Measurements from ENCODE around the gene PEX11B. TPM values are rescaled to one million over a fixed set of nuclear protein-coding genes. Genes with fewer than 3 reads are reported as not detected.
"Not testable (repeated sequence)": the region's sequence is repeated elsewhere in the genome, so short reads cannot be mapped to it uniquely, and the experiment has no call there.

Gene PEX11B
- total RNA-seq, 2 donors from 2014 or later = 39.8 to 44.0 TPM

DNA sequence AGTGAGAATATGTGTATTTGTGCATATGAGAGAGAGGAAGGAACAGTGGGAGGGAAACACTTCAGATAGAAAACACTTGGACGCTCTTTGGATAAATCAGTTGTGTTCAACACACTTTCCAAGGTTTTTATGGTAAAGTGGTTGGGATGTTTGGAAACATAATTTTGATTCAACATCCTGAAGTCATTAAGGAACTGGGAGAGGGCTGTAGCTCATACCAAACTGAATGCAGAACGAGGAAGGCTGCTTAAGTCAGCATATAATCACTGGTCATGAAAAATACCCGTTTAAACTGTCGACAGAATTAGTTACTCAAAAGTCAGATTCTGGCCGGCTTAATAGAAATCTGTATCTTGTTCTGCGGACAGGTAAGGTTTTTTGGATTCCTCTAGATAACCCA, 24.4 kb upstream of the PEX11B start:
- H3K4me1 Mint-ChIP-seq (ENCODE audit: low read depth) = peaks cover 11% of the 10 kb centered on the region
- ATAC-seq (replicated peaks in 1 of 2) (no peak), DNase-seq (no peak)
- peaks cover 0 to 15% of the 10 kb centered on the region in 2 donors for H3K36me3 Mint-ChIP-seq (ENCODE audit: insufficient read depth in 2 of 2)
- no peaks in the 10 kb centered on the region for H3K27me3 Mint-ChIP-seq (ENCODE audit: low read depth)
- peak overlapping the region; percentile 55 for H3K27ac Mint-ChIP-seq
- no peak overlapping the region for H3K4me3 Mint-ChIP-seq
- no peaks in the 10 kb centered on the region for H3K9me3 Mint-ChIP-seq

DNA sequence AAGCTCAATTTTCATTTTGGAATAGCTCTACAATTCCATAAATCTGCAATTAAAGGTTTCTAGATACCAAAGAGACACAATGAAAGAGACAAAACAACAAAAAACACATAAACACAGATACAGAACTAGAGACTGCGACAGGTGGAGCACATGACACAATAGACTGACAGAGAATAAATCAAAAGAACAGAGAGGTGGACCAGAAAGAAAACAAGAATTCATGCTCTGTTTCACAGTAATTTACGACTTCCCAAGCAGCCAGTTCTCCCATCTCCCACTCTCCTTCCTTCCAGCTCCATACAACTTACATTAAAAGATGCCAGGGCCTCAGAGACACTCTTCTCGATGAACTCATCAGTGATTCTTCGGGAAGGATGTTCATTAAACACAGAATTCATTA, 23.9 kb upstream of the PEX11B start:
- no peak for ATAC-seq (replicated peaks in 1 of 2)
- Mint-ChIP-seq H3K9me3 (no peaks in the 10 kb centered on the region), H3K36me3 (ENCODE audit: insufficient read depth in 2 of 2) (peaks cover 0 to 16% of the 10 kb centered on the region in 2 donors), H3K27ac (peak overlapping the region; percentile 5), H3K27me3 (ENCODE audit: low read depth) (no peaks in the 10 kb centered on the region), H3K4me3 (no peak overlapping the region), H3K4me1 (ENCODE audit: low read depth) (peaks cover 11% of the 10 kb centered on the region)
- DNase-seq = no peak

DNA sequence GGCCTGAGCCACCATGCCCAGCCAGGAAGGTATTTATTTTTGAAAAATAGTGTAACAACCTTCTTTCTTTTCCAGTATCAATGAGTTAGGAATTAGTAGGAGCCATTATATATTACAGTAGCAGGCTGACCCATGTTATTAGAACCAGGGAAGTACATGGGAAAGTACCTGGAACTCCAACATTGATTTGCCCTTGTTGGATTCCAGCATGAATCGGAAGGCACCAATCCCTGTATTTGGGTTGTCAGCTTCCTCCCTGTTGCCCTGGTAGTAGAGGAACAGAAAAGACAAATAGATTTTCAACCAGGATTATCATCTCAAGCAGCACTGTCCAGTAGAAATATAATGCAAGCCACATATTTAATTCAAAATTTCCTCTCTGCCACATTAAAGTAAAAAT, 18.9 kb upstream of the PEX11B start:
- ATAC-seq (replicated peaks in 1 of 2) (no peak), DNase-seq (no peak)
- no peaks in the 10 kb centered on the region for H3K9me3 Mint-ChIP-seq
- H3K27me3 Mint-ChIP-seq (ENCODE audit: low read depth) = no peaks in the 10 kb centered on the region
- H3K27ac Mint-ChIP-seq = no peak overlapping the region
- no peak overlapping the region for H3K4me3 Mint-ChIP-seq
- H3K4me1 Mint-ChIP-seq (ENCODE audit: low read depth) = peaks cover 12% of the 10 kb centered on the region
- H3K36me3 Mint-ChIP-seq (ENCODE audit: insufficient read depth in 2 of 2) = peaks cover 0 to 23% of the 10 kb centered on the region in 2 donors

DNA sequence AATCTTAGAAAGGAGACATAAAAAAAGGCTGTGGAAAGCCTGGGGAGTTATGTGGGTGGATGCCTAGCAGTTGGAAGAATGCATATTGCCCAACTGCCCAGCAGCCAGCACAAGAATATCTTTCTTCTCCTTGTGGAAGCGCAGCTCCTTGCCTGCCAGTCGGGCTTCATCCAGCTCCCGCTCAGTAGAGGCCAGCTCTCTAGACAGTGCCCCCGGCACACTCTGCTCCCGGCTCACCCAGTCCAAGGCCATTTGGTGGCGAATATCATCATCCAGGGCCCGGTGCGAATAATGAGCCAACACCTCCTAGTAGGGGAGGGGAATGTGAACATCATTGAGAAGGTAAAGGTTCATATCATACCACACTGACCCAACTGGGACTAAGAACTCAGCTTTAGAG, 17.7 kb upstream of the PEX11B start:
- peaks cover 2 to 20% of the 10 kb centered on the region in 2 donors for H3K36me3 Mint-ChIP-seq (ENCODE audit: insufficient read depth in 2 of 2)
- peak overlapping the region; percentile 35 for H3K27ac Mint-ChIP-seq
- no peaks in the 10 kb centered on the region for H3K27me3 Mint-ChIP-seq (ENCODE audit: low read depth)
- ATAC-seq (replicated peaks in 1 of 2) (no peak), DNase-seq (no peak)
- H3K9me3 Mint-ChIP-seq = no peaks in the 10 kb centered on the region
- no peak overlapping the region for H3K4me3 Mint-ChIP-seq
- H3K4me1 Mint-ChIP-seq (ENCODE audit: low read depth) = peaks cover 23% of the 10 kb centered on the region

GRCh38 chr1:145935708-145936107, 17.2 kb upstream of the PEX11B start:
- H3K27ac Mint-ChIP-seq = peak overlapping the region; percentile 43
- DNase-seq = no peak
- no peak for ATAC-seq (replicated peaks in 1 of 2)
- H3K4me1 Mint-ChIP-seq (ENCODE audit: low read depth) = peaks cover 23% of the 10 kb centered on the region
- peaks cover 2 to 21% of the 10 kb centered on the region in 2 donors for H3K36me3 Mint-ChIP-seq (ENCODE audit: insufficient read depth in 2 of 2)
- H3K9me3 Mint-ChIP-seq = no peaks in the 10 kb centered on the region
- H3K4me3 Mint-ChIP-seq = no peak overlapping the region
- H3K27me3 Mint-ChIP-seq (ENCODE audit: low read depth) = no peaks in the 10 kb centered on the region

DNA sequence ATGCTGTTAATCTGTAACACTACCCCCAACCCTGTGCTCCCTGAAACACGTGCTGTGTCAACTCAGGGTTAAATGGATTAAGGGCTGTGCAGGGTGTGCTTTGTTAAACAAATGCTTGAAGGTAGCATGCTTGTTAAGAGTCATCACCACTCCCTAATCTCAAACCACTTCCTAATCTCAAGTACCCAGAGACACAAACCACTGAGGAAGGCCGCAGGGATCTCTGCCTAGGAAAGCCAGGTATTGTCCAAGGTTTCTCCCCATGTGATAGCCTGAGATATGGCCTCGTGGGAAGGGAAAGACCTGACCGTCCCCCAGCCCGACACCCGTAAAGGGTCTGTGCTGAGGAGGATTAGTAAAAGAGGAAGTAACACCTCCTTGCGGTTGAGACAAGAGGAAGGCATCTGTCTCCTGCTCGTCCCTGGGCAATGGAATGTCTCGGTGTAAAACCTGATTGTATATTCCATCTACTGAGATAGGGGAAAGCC, 14.0 kb upstream of the PEX11B start:
- not testable (repeated sequence) for H3K27me3 Mint-ChIP-seq (ENCODE audit: low read depth); ATAC-seq (replicated peaks in 1 of 2); H3K9me3 Mint-ChIP-seq; DNase-seq
- H3K4me3 Mint-ChIP-seq = peak overlapping the region; percentile 15 to 47
- H3K27ac Mint-ChIP-seq = peak overlapping the region; percentile 41
- H3K4me1 Mint-ChIP-seq (ENCODE audit: low read depth) = peaks cover 29% of the 10 kb centered on the region
- H3K36me3 Mint-ChIP-seq (ENCODE audit: insufficient read depth in 2 of 2) = peaks cover 2 to 18% of the 10 kb centered on the region in 2 donors

DNA sequence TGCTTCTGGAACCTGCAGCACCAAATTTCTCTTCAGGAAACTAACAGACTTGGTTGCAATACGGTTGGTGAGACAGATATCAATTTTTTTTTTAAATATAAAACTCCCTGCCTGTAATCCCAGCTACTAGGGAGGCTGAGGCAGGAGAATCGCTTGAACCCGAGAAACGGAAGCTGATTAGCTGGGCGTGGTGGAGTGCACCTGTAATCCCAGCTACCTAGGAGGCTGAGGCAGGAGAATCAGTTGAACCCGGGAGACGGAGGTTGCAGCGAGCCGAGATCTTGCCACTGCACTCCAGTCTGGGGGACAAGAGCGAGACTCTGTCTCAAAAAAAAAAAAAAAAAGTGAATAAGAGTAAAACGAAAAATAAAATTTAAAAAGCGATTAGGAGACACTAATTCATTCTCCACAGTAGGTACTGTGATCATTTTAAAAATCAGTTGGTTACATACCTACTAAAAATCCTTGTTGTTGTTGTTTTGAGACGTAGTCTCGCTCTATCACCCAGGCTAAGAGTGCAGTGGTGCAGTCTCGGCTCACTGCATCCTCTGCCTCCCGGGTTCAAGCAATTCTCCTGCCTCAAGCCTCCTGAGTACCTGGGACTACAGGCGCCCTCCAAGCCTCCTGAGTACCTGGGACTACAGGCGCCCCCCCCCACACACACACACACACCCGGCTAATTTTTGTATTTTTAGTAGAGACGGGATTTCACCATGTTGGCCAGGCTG, 9.6 kb upstream of the PEX11B start:
- H3K36me3 Mint-ChIP-seq (ENCODE audit: insufficient read depth in 2 of 2) = peaks cover 2 to 8% of the 10 kb centered on the region in 2 donors
- H3K27me3 Mint-ChIP-seq (ENCODE audit: low read depth) = no peaks in the 10 kb centered on the region
- H3K9me3 Mint-ChIP-seq = no peaks in the 10 kb centered on the region
- H3K4me1 Mint-ChIP-seq (ENCODE audit: low read depth) = peaks cover 23% of the 10 kb centered on the region
- peak overlapping the region in 1 of 2 donors; percentile 58 for H3K4me3 Mint-ChIP-seq
- ATAC-seq (replicated peaks in 1 of 2) (no peak), DNase-seq (no peak)
- H3K27ac Mint-ChIP-seq = no peak overlapping the region

DNA sequence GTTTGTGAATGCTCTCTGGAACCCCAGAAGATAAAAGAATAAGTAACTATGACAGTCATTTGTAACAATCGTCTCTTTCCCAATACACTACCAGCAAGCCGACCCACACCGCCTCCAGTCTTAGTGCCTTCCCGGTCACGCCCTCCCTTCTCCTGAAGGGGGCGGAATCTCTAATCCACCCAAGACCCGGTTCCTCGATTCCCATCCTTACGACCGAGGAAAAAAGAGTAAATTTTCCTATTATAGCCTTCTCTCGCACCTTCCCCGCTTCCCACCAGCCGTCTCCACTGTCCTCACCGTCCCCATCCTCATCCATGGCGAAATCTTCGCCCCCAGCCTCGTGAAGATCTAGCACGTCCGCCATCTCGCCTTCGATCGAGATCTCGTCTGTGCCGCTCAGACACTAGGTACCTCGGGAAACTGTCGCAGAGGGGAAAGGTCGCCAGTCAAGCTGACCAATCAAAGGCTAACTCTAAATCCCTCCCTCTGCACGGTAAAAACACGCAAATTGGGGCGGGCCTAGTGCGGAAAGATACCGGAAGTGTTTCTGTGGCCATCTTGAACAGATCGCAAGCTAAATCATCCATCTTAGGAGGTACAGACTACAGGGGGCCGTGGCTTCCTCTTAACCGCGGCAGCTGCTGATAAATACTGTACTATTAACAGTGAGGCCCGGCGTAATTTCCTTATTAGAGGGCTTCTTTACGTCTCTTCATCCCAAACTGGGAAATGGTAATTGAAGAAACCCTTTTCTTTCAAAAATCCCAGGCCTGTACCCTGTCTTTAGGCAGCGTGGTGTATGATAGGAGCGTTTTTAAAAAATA, 8.8 kb upstream of the PEX11B start, which contains the start of gene RBM8A:
Gene RBM8A, minus strand, starts transcription at position 422 of the 824 bp plus-strand sequence. Its CDS starts 58 bp downstream, at position 364.
- Mint-ChIP-seq H3K4me1 (ENCODE audit: low read depth) (peaks cover 15% of the 10 kb centered on the region), H3K4me3 (peak within 1 kb of the TSS in 1 of 2 donors; percentile 58), H3K36me3 (ENCODE audit: insufficient read depth in 2 of 2) (peaks cover 2 to 8% of the 10 kb centered on the region in 2 donors), H3K9me3 (no peaks in the 10 kb centered on the region), H3K27ac (no peak within 1 kb of the TSS), H3K27me3 (ENCODE audit: low read depth) (no peaks in the 10 kb centered on the region)
- DNase-seq (peak; percentile 92 to 94), ATAC-seq (replicated peaks in 1 of 2) (peak; percentile 95)

- Mint-ChIP-seq H3K36me3 (ENCODE audit: insufficient read depth in 2 of 2) (peaks cover 1 to 8% of the 10 kb centered on the region in 2 donors), H3K27me3 (ENCODE audit: low read depth) (no peaks in the 10 kb centered on the region), H3K4me3 (no peak overlapping the region), H3K27ac (no peak overlapping the region), H3K9me3 (no peaks in the 10 kb centered on the region), H3K4me1 (ENCODE audit: low read depth) (peaks cover 9% of the 10 kb centered on the region)
- ATAC-seq (replicated peaks in 1 of 2) (peak; percentile 66 to 71), DNase-seq (peak; percentile 69 to 76)
Observed at GRCh38 chr1:145926686-145927062, 8.2 kb upstream of the PEX11B start.

DNA sequence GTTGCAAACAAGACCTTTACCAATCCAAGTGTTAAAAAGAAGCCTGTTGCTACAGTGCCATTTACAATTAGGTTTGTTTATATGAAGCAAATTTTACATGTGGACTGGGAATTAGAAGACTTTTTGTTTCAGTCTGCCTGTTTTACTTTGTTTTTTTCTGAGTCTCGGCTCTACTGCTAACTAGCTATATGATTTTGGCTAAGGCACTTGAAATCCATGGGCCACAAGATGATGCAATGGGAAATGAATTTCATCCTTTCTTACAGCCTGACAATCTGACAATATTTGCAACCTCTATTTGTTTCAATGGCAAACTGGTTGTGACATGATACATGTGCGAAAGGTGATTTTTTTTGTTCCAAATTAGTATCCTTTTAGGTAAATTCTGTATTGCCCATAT, 3.7 kb upstream of the PEX11B start:
- Mint-ChIP-seq H3K27me3 (ENCODE audit: low read depth) (no peaks in the 10 kb centered on the region), H3K36me3 (ENCODE audit: insufficient read depth in 2 of 2) (peaks cover 0 to 5% of the 10 kb centered on the region in 2 donors), H3K9me3 (no peaks in the 10 kb centered on the region), H3K4me1 (ENCODE audit: low read depth) (peaks cover 24% of the 10 kb centered on the region), H3K27ac (no peak overlapping the region), H3K4me3 (no peak overlapping the region)
- DNase-seq (no peak), ATAC-seq (replicated peaks in 1 of 2) (no peak)

- not testable (repeated sequence) for H3K27me3 Mint-ChIP-seq (ENCODE audit: low read depth); ATAC-seq (replicated peaks in 1 of 2); H3K9me3 Mint-ChIP-seq; DNase-seq
- H3K4me1 Mint-ChIP-seq (ENCODE audit: low read depth) = peaks cover 41% of the 10 kb centered on the region
- peak overlapping the region; percentile 88 to 91 for H3K4me3 Mint-ChIP-seq
- peaks cover 0 to 16% of the 10 kb centered on the region in 2 donors for H3K36me3 Mint-ChIP-seq (ENCODE audit: insufficient read depth in 2 of 2)
- peak overlapping the region; percentile 83 for H3K27ac Mint-ChIP-seq
Observed at GRCh38 chr1:145920297-145920696, 1.8 kb upstream of the PEX11B start.

GRCh38 chr1:145918992-145919939, 749 bp upstream of the PEX11B start:
- H3K9me3 Mint-ChIP-seq = no peaks in the 10 kb centered on the region
- peak; percentile 35 to 40 for DNase-seq
- peak overlapping the region; percentile 96 for H3K27ac Mint-ChIP-seq
- peaks cover 2 to 14% of the 10 kb centered on the region in 2 donors for H3K36me3 Mint-ChIP-seq (ENCODE audit: insufficient read depth in 2 of 2)
- ATAC-seq (replicated peaks in 1 of 2) = peak; percentile 22 to 24
- H3K4me3 Mint-ChIP-seq = peak overlapping the region; percentile 88 to 91
- H3K27me3 Mint-ChIP-seq (ENCODE audit: low read depth) = no peaks in the 10 kb centered on the region
- H3K4me1 Mint-ChIP-seq (ENCODE audit: low read depth) = peaks cover 42% of the 10 kb centered on the region
